HG03097 (cell line): Measurements from ENCODE around the gene ERF.

Experiments used
- ATAC-seq: cut with Tn5 transposase; IDR thresholded peaks from one replicate; pipeline ENCODE4 v1.9.1; 2021; ENCODE audit not compliant: unreplicated experiment, low FRiP score

The ERF gene

GRCh38 chr19:42219812-42220750 lies 34.8 kb downstream of the ERF start, which contains the start of gene ZNF526:
Gene ZNF526 (plus strand): TSS chr19:42220312. CDS start chr19:42224404, 4,092 bp downstream.
- peak; percentile 65 for ATAC-seq

- peak; percentile 50 for ATAC-seq
Measured at GRCh38 chr19:42217520-42218437, 37.1 kb downstream of the ERF start, which contains the start of gene DEDD2. Gene DEDD2 (minus strand): TSS chr19:42217677. CDS start chr19:42217007, 670 bp downstream.

GRCh38 chr19:42216653-42217519 lies 38.0 kb downstream of the ERF start:
- ATAC-seq: no peak

DNA sequence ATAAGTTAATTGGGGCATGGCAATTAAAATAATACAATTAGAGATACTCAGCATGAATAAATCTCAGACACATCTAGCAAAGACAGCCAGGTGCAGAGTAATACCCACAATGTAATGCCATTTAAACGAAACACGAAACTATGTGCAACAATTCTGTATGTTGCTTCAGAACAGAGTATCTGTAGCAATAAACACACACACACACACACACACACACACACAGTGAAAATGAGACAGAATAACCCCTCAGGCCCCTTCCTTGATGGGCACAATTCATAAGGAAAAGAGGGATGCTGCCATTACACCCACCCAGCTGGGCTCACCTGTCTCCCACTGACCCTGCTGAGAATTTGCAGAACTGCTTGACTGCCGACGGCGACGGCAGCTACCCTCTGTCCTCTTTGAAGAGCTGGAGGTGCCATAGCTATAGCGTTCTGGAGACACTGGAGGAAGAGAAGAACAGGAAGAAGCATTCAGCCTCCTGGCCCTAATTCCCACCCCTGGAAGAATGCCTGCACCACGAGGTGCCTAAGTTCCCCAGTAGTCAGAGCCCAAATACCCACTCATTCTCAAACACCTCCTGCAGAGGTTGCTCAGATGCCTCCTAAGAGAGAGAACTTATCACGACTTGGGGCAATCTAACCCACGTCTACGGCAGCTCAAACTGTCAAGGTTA lies 40.0 kb downstream of the ERF start:
- ATAC-seq: no peak

GRCh38 chr19:42212886-42213285 lies 42.0 kb downstream of the ERF start:
- no peak for ATAC-seq

GRCh38 chr19:42208612-42209011 lies 46.3 kb downstream of the ERF start:
- no peak for ATAC-seq

DNA sequence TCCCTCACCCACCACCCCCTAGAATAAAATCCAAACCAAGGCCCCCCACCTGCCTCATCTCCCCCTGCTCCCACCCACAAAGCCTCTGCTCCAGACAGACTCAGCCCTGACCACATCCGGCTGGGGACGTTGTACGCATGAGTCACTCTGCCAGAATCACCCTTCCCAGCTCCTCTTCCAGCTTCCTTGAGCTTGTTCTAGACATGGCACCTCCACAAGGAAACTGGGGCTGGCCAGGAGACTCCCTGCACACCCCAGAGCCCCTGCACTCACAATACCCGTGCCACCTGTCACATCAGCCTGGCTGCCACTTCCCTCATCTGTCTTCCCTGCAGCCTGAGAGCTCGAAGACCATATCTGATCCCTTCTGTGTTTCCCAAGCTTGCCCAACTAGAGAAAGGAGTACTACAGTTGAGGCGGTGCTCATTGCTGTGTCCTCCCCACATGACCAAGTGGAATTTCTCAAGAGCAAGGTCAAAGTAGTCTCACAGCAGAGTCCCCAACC lies 47.1 kb downstream of the ERF start:
- no peak for ATAC-seq

DNA sequence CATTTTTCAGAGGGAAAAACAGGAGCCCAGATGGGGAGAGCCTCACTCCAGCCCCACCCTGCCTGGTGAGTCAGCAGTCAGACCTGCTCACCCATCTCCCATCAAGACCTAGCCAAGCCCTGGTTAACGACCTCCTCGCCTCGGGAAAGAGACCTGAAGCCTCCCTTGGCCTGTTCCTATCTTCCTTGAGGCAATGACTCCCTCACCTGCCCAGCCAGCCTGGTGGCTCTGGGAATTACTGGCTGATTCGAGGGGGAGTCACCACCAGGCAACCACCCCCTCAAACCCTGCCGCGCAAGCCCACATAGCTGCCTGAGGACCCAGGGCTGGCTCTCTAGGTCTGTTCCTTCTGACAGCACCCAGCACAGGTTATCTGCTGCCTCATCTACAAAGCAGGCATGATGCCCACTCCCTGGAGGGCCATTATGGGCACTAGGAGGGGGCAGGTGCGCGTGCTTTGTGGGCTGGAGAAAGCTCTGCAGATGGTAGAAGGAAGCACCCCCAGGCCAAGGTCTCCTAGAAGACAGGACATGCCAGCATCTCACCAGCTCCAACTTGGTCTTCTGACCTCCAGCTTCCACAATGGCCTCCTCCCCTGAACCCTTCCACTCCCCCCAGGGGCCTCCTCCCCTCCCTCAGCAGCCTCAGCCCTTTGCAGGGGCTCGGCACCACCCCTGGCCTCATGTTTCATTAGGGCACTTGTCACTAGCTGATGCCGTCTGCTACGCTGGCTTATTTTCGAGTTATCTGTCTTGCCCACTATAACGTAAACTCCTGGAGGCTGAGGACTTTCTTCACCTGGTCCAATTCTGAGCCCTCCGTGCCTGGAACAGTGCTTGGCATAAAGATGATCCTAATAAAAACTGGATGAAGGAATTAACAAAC lies 47.8 kb downstream of the ERF start:
- ATAC-seq: no peak

DNA sequence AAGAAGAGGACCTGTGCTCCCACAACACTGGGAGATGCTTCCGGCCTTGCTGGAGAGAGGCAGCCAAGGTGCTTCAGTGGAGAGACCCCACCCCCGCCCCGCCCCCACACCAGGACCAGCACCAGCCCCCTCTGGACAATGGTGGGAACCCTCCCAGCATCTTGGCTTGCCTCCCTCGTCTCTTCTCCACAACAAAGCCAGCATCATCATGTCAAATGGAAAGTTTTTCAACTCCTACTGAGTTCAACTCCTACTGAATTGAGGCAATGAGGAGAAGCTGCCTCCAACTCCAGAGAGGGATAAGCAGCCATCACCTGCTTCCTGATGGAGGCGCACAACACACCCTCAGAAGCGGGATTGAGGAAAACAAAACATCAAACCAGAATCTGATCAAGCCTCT lies 50.3 kb downstream of the ERF start:
- no peak for ATAC-seq

GRCh38 chr19:42203700-42204099 lies 51.2 kb downstream of the ERF start:
- no peak for ATAC-seq

DNA sequence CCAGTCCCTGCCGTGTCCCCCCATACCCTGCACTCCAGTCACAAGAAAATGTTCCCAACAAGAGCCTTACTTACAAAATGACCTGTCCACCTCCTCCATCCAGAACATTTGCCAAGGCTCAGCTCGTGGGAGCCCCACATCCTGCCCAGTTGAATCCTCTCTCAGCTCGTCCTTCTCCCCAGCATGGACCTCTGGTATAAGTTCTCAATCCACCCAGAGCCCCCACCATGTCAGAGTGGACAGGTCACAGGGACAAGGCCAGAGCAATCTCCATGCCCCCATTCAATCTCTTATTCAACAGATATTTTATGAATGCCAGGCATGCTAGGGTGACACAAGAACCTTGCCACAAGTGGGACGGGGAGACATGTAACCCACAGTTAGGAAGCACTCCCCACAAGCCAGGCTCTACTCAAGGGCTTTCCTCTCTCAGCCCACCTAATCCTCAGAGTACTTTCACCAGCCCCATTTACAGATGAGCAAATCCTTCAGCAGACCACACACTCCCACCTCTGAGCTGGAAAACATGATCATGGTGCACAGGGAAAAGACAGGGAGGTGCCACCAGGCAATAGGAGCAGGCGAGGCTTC lies 52.5 kb downstream of the ERF start:
- ATAC-seq: no peak

DNA sequence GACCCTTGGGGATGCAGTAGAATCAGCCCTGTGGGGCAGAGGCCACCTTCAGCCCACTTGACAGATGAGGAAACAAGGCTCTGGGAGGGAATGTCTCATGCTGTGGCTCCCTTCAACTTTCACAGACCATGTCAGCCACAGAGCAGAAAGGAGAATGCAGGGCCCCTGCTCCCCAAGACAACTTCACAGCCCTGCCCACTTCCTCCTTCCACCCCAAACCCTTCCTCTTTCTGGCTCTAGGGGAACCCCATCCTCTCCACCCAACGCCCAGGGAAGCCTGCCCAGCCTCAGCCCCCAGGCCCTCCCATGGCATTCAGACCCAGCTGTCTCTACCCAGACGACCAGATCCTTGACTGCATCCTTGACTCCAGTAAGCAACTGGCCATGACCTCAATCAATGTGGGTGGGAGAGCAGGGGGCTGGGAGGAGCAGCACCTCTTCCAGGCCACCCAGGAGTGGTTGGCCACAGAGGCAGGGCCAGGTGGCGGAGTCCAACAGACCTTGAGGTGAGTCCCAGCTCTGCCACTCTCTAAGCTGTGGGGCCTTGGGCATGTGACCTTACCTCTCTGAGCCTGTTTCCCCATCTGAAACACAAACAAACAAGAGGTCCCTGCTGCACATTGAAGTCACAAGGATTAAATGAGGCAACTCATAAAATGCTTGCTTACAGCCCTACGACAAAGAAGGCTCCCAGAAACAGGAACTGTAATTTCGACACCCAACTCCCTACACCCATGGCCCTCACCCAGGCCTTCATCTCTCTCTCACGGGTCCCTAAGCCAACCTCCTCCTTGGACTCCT lies 53.2 kb downstream of the ERF start:
- no peak for ATAC-seq

- no peak for ATAC-seq
Measured at GRCh38 chr19:42200116-42200715, 54.7 kb downstream of the ERF start.

DNA sequence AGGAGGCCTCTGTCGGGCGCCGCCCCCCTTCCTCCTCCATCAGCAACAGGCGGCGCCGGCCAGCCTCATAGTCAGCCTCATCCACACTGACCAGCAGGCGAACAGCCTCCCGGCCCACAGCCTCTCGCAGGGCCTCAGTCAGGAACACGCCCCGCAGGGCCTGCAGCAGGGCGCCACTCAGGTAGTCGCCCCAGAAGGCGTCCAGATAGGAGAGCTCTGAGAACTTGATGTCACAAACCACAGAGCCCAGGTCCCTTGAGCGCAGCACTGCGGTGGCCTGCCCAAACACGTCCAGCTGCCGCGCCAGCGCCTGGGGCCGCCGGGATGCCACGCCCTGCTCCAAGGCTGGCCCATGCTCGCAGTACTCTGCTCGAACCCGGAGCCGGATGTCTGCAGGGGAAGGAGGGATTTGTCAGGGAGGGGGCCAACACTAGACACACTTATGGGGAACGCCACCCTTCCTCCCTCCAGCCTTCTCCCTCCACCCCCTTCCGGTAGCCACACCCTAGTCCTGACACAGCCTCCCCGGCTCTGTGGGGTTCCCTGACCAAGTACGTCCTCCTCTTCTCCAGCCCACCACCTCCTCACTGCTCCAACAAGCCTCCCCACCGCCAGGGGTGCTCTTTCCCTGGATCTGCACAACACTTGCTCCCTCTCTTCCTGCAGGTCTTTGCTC lies 55.4 kb downstream of the ERF start:
- ATAC-seq: peak; percentile 30

GRCh38 chr19:42198676-42199439 lies 56.1 kb downstream of the ERF start:
- peak; percentile 43 for ATAC-seq
